Activated T-helper 1 cell treated with anti-CD3 and anti-CD28 coated beads, Interleukin-12 subunit alpha, Interleukin-12 subunit beta, Interleukin-2, Interleukin-4 antibody, amounts not matched to agents 30 ng/mL and 10 ng/mL and 1 ng/mL, durations not matched to agents 14 hours and 24 hours and 36 hours (primary cell): Measurements from ENCODE around the gene PALD1. TPM values are rescaled to one million over a fixed set of nuclear protein-coding genes. Genes with fewer than 3 reads are reported as not detected.

Experiments used
- DNase-seq: peaks from one replicate; pipeline ENCODE4 v3.0.0; 2021; ENCODE audit warnings: low spot score
- H3K27ac Mint-ChIP-seq: one replicate; pipeline ENCODE4 v1.8.0; 2021; ENCODE audit warnings: mild to moderate bottlenecking, mixed read lengths
- H3K27me3 Mint-ChIP-seq: one replicate; pipeline ENCODE4 v1.8.0; 2022; ENCODE audit warnings: mild to moderate bottlenecking, moderate library complexity, mixed read lengths; ENCODE audit not compliant: insufficient read depth
- H3K36me3 Mint-ChIP-seq: one replicate; pipeline ENCODE4 v1.8.0; 2021; ENCODE audit warnings: low read depth, mixed read lengths
- H3K4me1 Mint-ChIP-seq: one replicate; pipeline ENCODE4 v1.8.0; 2021; ENCODE audit warnings: low read depth, mixed read lengths
- H3K4me3 Mint-ChIP-seq: one replicate; pipeline ENCODE4 v1.8.0; 2021; ENCODE audit warnings: mild to moderate bottlenecking, moderate library complexity, mixed read lengths
- H3K9me3 Mint-ChIP-seq: one replicate; pipeline ENCODE4 v1.8.0; 2021; ENCODE audit warnings: mixed read lengths
- intact Hi-C: fragments of 100-400 bp; cut with micrococcal nuclease; formaldehyde crosslinking; loops from one replicate; pipeline ENCODE4 v1.15.1; 2024
- total RNA-seq: library from RNA; stranded (reverse); gene quantifications from 2 replicates; pipeline ENCODE4 v1.2.3, GENCODE V29; 2022

The PALD1 gene
- total RNA-seq, 1 donor from 2014 or later, result 0.88 TPM

- H3K4me1 Mint-ChIP-seq, result peaks cover 34% of the 10 kb centered on the region
- peaks cover 2% of the 10 kb centered on the region for H3K27me3 Mint-ChIP-seq
- no peak overlapping the region for H3K27ac Mint-ChIP-seq
- H3K9me3 Mint-ChIP-seq, result no peaks in the 10 kb centered on the region
- no peak overlapping the region for H3K4me3 Mint-ChIP-seq
- peaks cover 31% of the 10 kb centered on the region for H3K36me3 Mint-ChIP-seq
- DNase-seq, result no peak
- intact Hi-C loops, result no loop called here
Observed at GRCh38 chr10:70596860-70597809, 118.6 kb downstream of the PALD1 start.

- Mint-ChIP-seq H3K27ac (no peak overlapping the region), H3K36me3 (peaks cover 36% of the 10 kb centered on the region), H3K9me3 (no peaks in the 10 kb centered on the region), H3K4me3 (no peak overlapping the region), H3K27me3 (no peaks in the 10 kb centered on the region), H3K4me1 (peaks cover 36% of the 10 kb centered on the region)
- intact Hi-C loops, result no loop called here
- no peak for DNase-seq
Observed at GRCh38 chr10:70597856-70598815, 119.6 kb downstream of the PALD1 start.

GRCh38 chr10:70598857-70599295, 120.3 kb downstream of the PALD1 start:
- Mint-ChIP-seq H3K27ac (no peak overlapping the region), H3K4me1 (peaks cover 43% of the 10 kb centered on the region), H3K4me3 (peak overlapping the region; percentile 37), H3K9me3 (no peaks in the 10 kb centered on the region), H3K36me3 (peaks cover 36% of the 10 kb centered on the region), H3K27me3 (no peaks in the 10 kb centered on the region)
- no peak for DNase-seq
- intact Hi-C loops, result no loop called here

- H3K4me1 Mint-ChIP-seq, result peaks cover 46% of the 10 kb centered on the region
- H3K27ac Mint-ChIP-seq, result no peak overlapping the region
- DNase-seq, result no peak
- H3K9me3 Mint-ChIP-seq, result no peaks in the 10 kb centered on the region
- H3K4me3 Mint-ChIP-seq, result no peak overlapping the region
- peaks cover 36% of the 10 kb centered on the region for H3K36me3 Mint-ChIP-seq
- intact Hi-C loops, result no loop called here
- H3K27me3 Mint-ChIP-seq, result no peaks in the 10 kb centered on the region
Observed at GRCh38 chr10:70599319-70599718, 120.8 kb downstream of the PALD1 start.

- DNase-seq, result no peak
- Mint-ChIP-seq H3K4me3 (peak overlapping the region; percentile 95), H3K27ac (no peak overlapping the region)
Observed at GRCh38 chr10:70599791-70600190, 121.2 kb downstream of the PALD1 start.

GRCh38 chr10:70600512-70601395, 122.2 kb downstream of the PALD1 start:
- no peaks in the 10 kb centered on the region for H3K9me3 Mint-ChIP-seq
- intact Hi-C loops, result no loop called here
- peak overlapping the region; percentile 58 for H3K27ac Mint-ChIP-seq
- peaks cover 39% of the 10 kb centered on the region for H3K4me1 Mint-ChIP-seq
- no peak for DNase-seq
- H3K27me3 Mint-ChIP-seq, result no peaks in the 10 kb centered on the region
- H3K36me3 Mint-ChIP-seq, result peaks cover 32% of the 10 kb centered on the region
- peak overlapping the region; percentile 95 for H3K4me3 Mint-ChIP-seq

More at GRCh38 chr10:70599791-70600190, 121.2 kb downstream of the PALD1 start:
- H3K27me3 Mint-ChIP-seq, result no peaks in the 10 kb centered on the region
- intact Hi-C loops, result no loop called here
- H3K9me3 Mint-ChIP-seq, result no peaks in the 10 kb centered on the region
- peaks cover 35% of the 10 kb centered on the region for H3K36me3 Mint-ChIP-seq
- H3K4me1 Mint-ChIP-seq, result peaks cover 45% of the 10 kb centered on the region

GRCh38 chr10:70601746-70602145, 123.2 kb downstream of the PALD1 start:
- H3K9me3 Mint-ChIP-seq, result no peaks in the 10 kb centered on the region
- peak overlapping the region; percentile 97 for H3K27ac Mint-ChIP-seq
- H3K4me3 Mint-ChIP-seq, result peak overlapping the region; percentile 95
- peaks cover 36% of the 10 kb centered on the region for H3K4me1 Mint-ChIP-seq
- H3K36me3 Mint-ChIP-seq, result peaks cover 32% of the 10 kb centered on the region
- intact Hi-C loops, result loop anchor here (1.0 kb wide), 2 partner anchors 17 to 23 kb away; no protein-coding TSS in a partner anchor
- no peak for DNase-seq
- H3K27me3 Mint-ChIP-seq, result no peaks in the 10 kb centered on the region

- Mint-ChIP-seq H3K4me1 (peaks cover 32% of the 10 kb centered on the region), H3K9me3 (no peaks in the 10 kb centered on the region), H3K27me3 (no peaks in the 10 kb centered on the region), H3K36me3 (peaks cover 25% of the 10 kb centered on the region), H3K4me3 (peak within 1 kb of the TSS; percentile 95), H3K27ac (peak within 1 kb of the TSS; percentile 97)
- peak; percentile 66 for DNase-seq
- intact Hi-C loops, result loop anchor here (1.0 kb wide), 2 partner anchors 15 to 25 kb away; no protein-coding TSS in a partner anchor
Observed at GRCh38 chr10:70602665-70603448, 124.3 kb downstream of the PALD1 start, which contains the start of gene PRF1. TSS of gene PRF1 (minus strand) at chr10:70602741. CDS start at chr10:70600902, 1,839 bp downstream.

GRCh38 chr10:70603449-70603801, 124.9 kb downstream of the PALD1 start:
- Mint-ChIP-seq H3K27me3 (no peaks in the 10 kb centered on the region), H3K4me3 (peak overlapping the region; percentile 95), H3K4me1 (peaks cover 32% of the 10 kb centered on the region), H3K27ac (peak overlapping the region; percentile 97), H3K36me3 (peaks cover 21% of the 10 kb centered on the region), H3K9me3 (no peaks in the 10 kb centered on the region)
- DNase-seq, result no peak
- intact Hi-C loops, result no loop called here

GRCh38 chr10:70604106-70604505, 125.5 kb downstream of the PALD1 start:
- Mint-ChIP-seq H3K36me3 (peaks cover 17% of the 10 kb centered on the region), H3K27me3 (no peaks in the 10 kb centered on the region), H3K9me3 (no peaks in the 10 kb centered on the region), H3K4me1 (peaks cover 32% of the 10 kb centered on the region), H3K27ac (no peak overlapping the region), H3K4me3 (no peak overlapping the region)
- intact Hi-C loops, result no loop called here
- no peak for DNase-seq

GRCh38 chr10:70605161-70605560, 126.6 kb downstream of the PALD1 start:
- no peak for DNase-seq
- Mint-ChIP-seq H3K9me3 (no peaks in the 10 kb centered on the region), H3K27ac (no peak overlapping the region), H3K4me3 (no peak overlapping the region), H3K36me3 (peaks cover 10% of the 10 kb centered on the region), H3K4me1 (peaks cover 34% of the 10 kb centered on the region), H3K27me3 (no peaks in the 10 kb centered on the region)
- intact Hi-C loops, result no loop called here
